ENCODE data around the gene CHCT1.
"Not testable (repeated sequence)": the region's sequence is repeated elsewhere in the genome, so short reads cannot be mapped to it uniquely, and the experiment has no call there.

The CHCT1 gene

GRCh38 chr17:60423865-60424264, 1.6 kb downstream of the CHCT1 start:
- Histone ChIP-seq H3K4me3 (ENCODE audit: low read depth, low read length) (no peak overlapping the region), H3K9me3 (ENCODE audit: control insufficient read depth, insufficient read depth, low read depth, low read length) (no peaks in the 10 kb centered on the region), H3K4me1 (ENCODE audit: control insufficient read depth, insufficient read depth, low read length) (no peaks in the 10 kb centered on the region), H3K36me3 (ENCODE audit: control insufficient read depth in 2 of 2, insufficient read depth in 1 of 2, low read length in 2 of 2) (no peaks in the 10 kb centered on the region), H3K27ac (ENCODE audit: extremely low read depth, low read depth, low read length) (no peak overlapping the region)
- ChIA-PET POLR2A (no interaction called here), CTCF (interaction anchor here (0.6 to 0.9 kb wide), 3 partner anchors 12 to 1152 kb away, joined by 3 read pairs; no protein-coding TSS in a partner anchor)
- TF ChIP-seq KLF1 (tag by site-specific recombination; IDR thresholded peaks at IDR 0.05) (peak; percentile 79), SETDB1 (IDR thresholded peaks at IDR 0.05; ENCODE audit: insufficient read length, low read length) (peak; percentile 48), KLF10 (tag by site-specific recombination; IDR thresholded peaks at IDR 0.05) (peak; percentile 83), ZNF664 (tag by site-specific recombination; IDR thresholded peaks at IDR 0.05) (no peak)

GRCh38 chr17:60425626-60426025, 3.3 kb downstream of the CHCT1 start:
- Histone ChIP-seq H3K27ac (ENCODE audit: extremely low read depth, low read depth, low read length) (no peak overlapping the region), H3K9me3 (ENCODE audit: control insufficient read depth, insufficient read depth, low read depth, low read length) (no peaks in the 10 kb centered on the region), H3K4me3 (ENCODE audit: low read depth, low read length) (no peak overlapping the region), H3K4me1 (ENCODE audit: control insufficient read depth, insufficient read depth, low read length) (no peaks in the 10 kb centered on the region), H3K36me3 (ENCODE audit: control insufficient read depth in 2 of 2, insufficient read depth in 1 of 2, low read length in 2 of 2) (no peaks in the 10 kb centered on the region)
- CTCF ChIA-PET = interaction anchor here (0.6 kb wide), 1 partner anchor 526 kb away, joined by 5 read pairs; no protein-coding TSS in a partner anchor
- TF ChIP-seq ZNF302 (tag by site-specific recombination; IDR thresholded peaks at IDR 0.05; ENCODE audit: low read depth) (no peak), ZBTB6 (tag by site-specific recombination; IDR thresholded peaks at IDR 0.05) (peak; percentile 24; the same call in 1 of the 2 replicates)
- POLR2A ChIA-PET = interaction anchor here (1.6 kb wide), 1 partner anchor 15 kb away, joined by 3 read pairs; no protein-coding TSS in a partner anchor

GRCh38 chr17:60426596-60426995, 4.3 kb downstream of the CHCT1 start:
- Histone ChIP-seq H3K36me3 (ENCODE audit: control insufficient read depth in 2 of 2, insufficient read depth in 1 of 2, low read length in 2 of 2) (no peaks in the 10 kb centered on the region), H3K27ac (ENCODE audit: extremely low read depth, low read depth, low read length) (no peak overlapping the region), H3K9me3 (ENCODE audit: control insufficient read depth, insufficient read depth, low read depth, low read length) (no peaks in the 10 kb centered on the region), H3K4me1 (ENCODE audit: control insufficient read depth, insufficient read depth, low read length) (no peaks in the 10 kb centered on the region), H3K4me3 (ENCODE audit: low read depth, low read length) (no peak overlapping the region)
- POLR2A ChIA-PET = interaction anchor here (0.5 to 1.1 kb wide), 3 partner anchors 10 to 100 kb away, joined by 3 to 4 read pairs (median 3); partner anchors contain the start of genes APPBP2 and USP32
- CTCF ChIA-PET = interaction anchor here (0.5 to 1.2 kb wide), 2 partner anchors 195 to 251 kb away, joined by 4 read pairs; no protein-coding TSS in a partner anchor
- TF ChIP-seq ZNF366 (tag by site-specific recombination; conservative IDR thresholded peaks at IDR 0.05) (no peak), ZNF624 (tag by site-specific recombination; IDR thresholded peaks at IDR 0.05) (no peak)

- POLR2A ChIA-PET; H3K27ac ChIP-seq (ENCODE audit: extremely low read depth, low read depth, low read length); H3K4me3 ChIP-seq (ENCODE audit: low read depth, low read length); H3K4me1 ChIP-seq (ENCODE audit: control insufficient read depth, insufficient read depth, low read length); H3K9me3 ChIP-seq (ENCODE audit: control insufficient read depth, insufficient read depth, low read depth, low read length); H3K36me3 ChIP-seq (ENCODE audit: control insufficient read depth in 2 of 2, insufficient read depth in 1 of 2, low read length in 2 of 2): not testable (repeated sequence)
- CTCF ChIA-PET = interaction anchor here (1.8 kb wide), 1 partner anchor 199 kb away, joined by 4 read pairs; no protein-coding TSS in a partner anchor
Observed at GRCh38 chr17:60428491-60428890, 6.2 kb downstream of the CHCT1 start.

- not testable (repeated sequence) for H3K9me3 ChIP-seq (ENCODE audit: control insufficient read depth, insufficient read depth, low read depth, low read length); H3K27ac ChIP-seq (ENCODE audit: extremely low read depth, low read depth, low read length); H3K36me3 ChIP-seq (ENCODE audit: control insufficient read depth in 2 of 2, insufficient read depth in 1 of 2, low read length in 2 of 2); H3K4me1 ChIP-seq (ENCODE audit: control insufficient read depth, insufficient read depth, low read length); H3K4me3 ChIP-seq (ENCODE audit: low read depth, low read length)
- CTCF ChIA-PET = interaction anchor here (0.6 kb wide), 1 partner anchor 722 kb away, joined by 3 read pairs; no protein-coding TSS in a partner anchor
- POLR2A ChIA-PET = interaction anchor here (0.7 kb wide), 1 partner anchor 17 kb away, joined by 9 read pairs; no protein-coding TSS in a partner anchor
Observed at GRCh38 chr17:60430561-60430960, 8.3 kb downstream of the CHCT1 start.
